Tibial artery (tissue), 4 donors: ENCODE data around the gene TEKT3.

Experiments used
- DNase-seq, 2 donors: peaks; one replicate each; pipeline ENCODE4 v3.0.0-alpha.2; 2019
- H3K27ac ChIP-seq, 2 donors: fragments of 200-600 bp; sonication (generic) in 1 of 2; 1 replicate in 1 of 2; 2 replicates in 1 of 2; pipeline ENCODE4 v1.5.1; 2018 to 2019; ENCODE audit warnings: mild to moderate bottlenecking in 1 of 2
- H3K27me3 ChIP-seq, 2 donors: fragments of 200-600 bp; sonication (generic) in 1 of 2; one replicate each; pipeline versions ENCODE4 v1.5.1 to v1.6.0; 2016 to 2019
- H3K36me3 ChIP-seq, 3 donors: fragments of 200-600 bp; sonication (generic) in 2 of 3; one replicate each; pipeline ENCODE4 v1.5.1; 2016 to 2019; ENCODE audit warnings: mild to moderate bottlenecking in 2 of 3
- H3K4me1 ChIP-seq, 4 donors: fragments of 200-600 bp; sonication (generic) in 2 of 4; 1 replicate in 3 of 4; 2 replicates in 1 of 4; pipeline ENCODE4 v1.5.1; 2016 to 2019
- H3K4me3 ChIP-seq, 2 donors: fragments of 200-600 bp; sonication (generic) in 1 of 2; 1 replicate in 1 of 2; 2 replicates in 1 of 2; pipeline ENCODE4 v1.5.1; 2018 to 2019; ENCODE audit warnings: mild to moderate bottlenecking in 2 of 2
- H3K9me3 ChIP-seq, 3 donors: fragments of 200-600 bp; sonication (generic) in 1 of 3; one replicate each; pipeline ENCODE4 v1.5.1; 2016 to 2019
- intact Hi-C: fragments of 100-400 bp; cut with DNase I; formaldehyde crosslinking; loops from one replicate; pipeline ENCODE4 v1.15.0; 2023; ENCODE audit warnings: low total_unique reads
- TF ChIP-seq, protein P1 (sequence below), 2 experiments: fragments of 200-600 bp in 1 of 2; fragments of 450-650 bp in 1 of 2; IDR thresholded peaks; one replicate each; pipeline ENCODE4 v1.5.1; 2017 to 2019; ENCODE audit warnings: antibody characterized with exemption in 2 of 2, mild to moderate bottlenecking in 1 of 2, moderate library complexity in 1 of 2

Gene TEKT3

GRCh38 chr17:15268461-15268860, 72.9 kb downstream of the TEKT3 start:
- H3K4me3 ChIP-seq = no peak overlapping the region
- H3K36me3 ChIP-seq = no peaks in the 10 kb centered on the region
- TF ChIP-seq, protein P1, sequence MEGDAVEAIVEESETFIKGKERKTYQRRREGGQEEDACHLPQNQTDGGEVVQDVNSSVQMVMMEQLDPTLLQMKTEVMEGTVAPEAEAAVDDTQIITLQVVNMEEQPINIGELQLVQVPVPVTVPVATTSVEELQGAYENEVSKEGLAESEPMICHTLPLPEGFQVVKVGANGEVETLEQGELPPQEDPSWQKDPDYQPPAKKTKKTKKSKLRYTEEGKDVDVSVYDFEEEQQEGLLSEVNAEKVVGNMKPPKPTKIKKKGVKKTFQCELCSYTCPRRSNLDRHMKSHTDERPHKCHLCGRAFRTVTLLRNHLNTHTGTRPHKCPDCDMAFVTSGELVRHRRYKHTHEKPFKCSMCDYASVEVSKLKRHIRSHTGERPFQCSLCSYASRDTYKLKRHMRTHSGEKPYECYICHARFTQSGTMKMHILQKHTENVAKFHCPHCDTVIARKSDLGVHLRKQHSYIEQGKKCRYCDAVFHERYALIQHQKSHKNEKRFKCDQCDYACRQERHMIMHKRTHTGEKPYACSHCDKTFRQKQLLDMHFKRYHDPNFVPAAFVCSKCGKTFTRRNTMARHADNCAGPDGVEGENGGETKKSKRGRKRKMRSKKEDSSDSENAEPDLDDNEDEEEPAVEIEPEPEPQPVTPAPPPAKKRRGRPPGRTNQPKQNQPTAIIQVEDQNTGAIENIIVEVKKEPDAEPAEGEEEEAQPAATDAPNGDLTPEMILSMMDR (IDR thresholded peaks at IDR 0.05) = no peak
- peaks cover 0 to 10% (median 1%) of the 10 kb centered on the region in 4 donors for H3K4me1 ChIP-seq
- H3K9me3 ChIP-seq = no peaks in the 10 kb centered on the region
- DNase-seq = no peak
- no peaks in the 10 kb centered on the region for H3K27me3 ChIP-seq
- H3K27ac ChIP-seq = no peak overlapping the region
- intact Hi-C loops = no loop called here

DNA sequence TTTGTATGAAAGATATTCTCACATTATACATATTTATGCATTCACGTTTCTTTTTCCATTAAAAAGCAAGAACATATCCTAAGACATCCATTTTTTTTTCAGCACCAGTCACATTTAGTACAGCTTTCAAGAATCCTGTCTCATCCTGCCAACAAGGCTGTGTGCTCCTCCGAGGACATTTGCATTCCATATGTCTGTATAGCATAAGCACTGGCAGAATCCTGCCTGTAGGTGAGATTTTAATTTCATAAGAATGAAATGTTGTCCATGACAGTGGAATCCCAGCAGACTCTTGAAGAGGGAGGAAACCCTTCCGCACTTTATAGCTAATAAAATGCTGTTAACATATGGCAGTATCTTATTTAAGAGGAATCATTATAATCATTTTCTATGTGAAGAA, 73.4 kb downstream of the TEKT3 start:
- no peaks in the 10 kb centered on the region for H3K9me3 ChIP-seq
- DNase-seq = no peak
- no peak overlapping the region for H3K4me3 ChIP-seq
- H3K36me3 ChIP-seq = no peaks in the 10 kb centered on the region
- peaks cover 0 to 10% (median 1%) of the 10 kb centered on the region in 4 donors for H3K4me1 ChIP-seq
- H3K27me3 ChIP-seq = no peaks in the 10 kb centered on the region
- intact Hi-C loops = no loop called here
- no peak overlapping the region for H3K27ac ChIP-seq
- TF ChIP-seq, protein P1 (IDR thresholded peaks at IDR 0.05) = no peak

- Histone ChIP-seq H3K36me3 (no peaks in the 10 kb centered on the region), H3K4me3 (no peak overlapping the region), H3K4me1 (peaks cover 0 to 6% (median 1%) of the 10 kb centered on the region in 4 donors), H3K27me3 (no peaks in the 10 kb centered on the region), H3K9me3 (no peaks in the 10 kb centered on the region), H3K27ac (no peak overlapping the region)
- DNase-seq = no peak
- TF ChIP-seq, protein P1 (IDR thresholded peaks at IDR 0.05) = no peak
- intact Hi-C loops = no loop called here
These were observed 74.9 kb downstream of the TEKT3 start for GRCh38 chr17:15266325-15267125.

DNA sequence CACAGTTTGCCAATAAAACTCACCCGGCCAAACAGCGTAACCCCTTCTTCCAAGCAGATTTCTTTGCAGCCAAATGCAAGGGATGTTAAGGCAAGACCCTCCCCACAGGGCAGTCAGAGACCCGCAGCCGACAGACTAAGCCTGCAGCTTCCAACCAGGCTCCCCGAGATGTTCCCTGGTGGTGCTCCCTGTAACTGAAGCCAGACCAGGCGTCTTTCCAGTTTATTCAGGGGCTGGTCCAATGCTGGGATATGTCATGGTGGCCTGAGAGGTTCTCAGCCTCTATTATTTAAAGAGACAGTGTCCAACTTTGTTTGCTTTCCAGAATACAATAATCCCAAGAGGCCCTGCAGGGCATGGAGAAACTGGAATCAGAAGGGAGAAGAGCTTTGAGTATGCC, 76.3 kb downstream of the TEKT3 start, which contains the start of gene PMP22:
TSS of gene PMP22 (minus strand) at position 196 of the 400 bp plus-strand sequence. CDS start 4,599 bp downstream, outside the sequence.
- intact Hi-C loops = no loop called here
- peak in 1 of 2 donors; percentile 72 for DNase-seq
- Histone ChIP-seq H3K36me3 (no peaks in the 10 kb centered on the region), H3K4me3 (peak within 1 kb of the TSS; percentile 74 to 88), H3K4me1 (peaks cover 0 to 10% (median 3%) of the 10 kb centered on the region in 4 donors), H3K27ac (peak within 1 kb of the TSS in 1 of 2 donors; percentile 99), H3K27me3 (no peaks in the 10 kb centered on the region), H3K9me3 (no peaks in the 10 kb centered on the region)
- TF ChIP-seq, protein P1 (IDR thresholded peaks at IDR 0.05) = peak in 1 of 2 experiments; percentile 14

GRCh38 chr17:15264542-15264941, 76.9 kb downstream of the TEKT3 start:
- peak overlapping the region in 1 of 2 donors; percentile 99 for H3K27ac ChIP-seq
- H3K4me1 ChIP-seq = peaks cover 0 to 16% (median 9%) of the 10 kb centered on the region in 4 donors

More at GRCh38 chr17:15264542-15264941, 76.9 kb downstream of the TEKT3 start:
- Histone ChIP-seq H3K27me3 (no peaks in the 10 kb centered on the region), H3K36me3 (peaks cover 0 to under 1% (median under 1%) of the 10 kb centered on the region in 3 donors), H3K9me3 (no peaks in the 10 kb centered on the region), H3K4me3 (peak overlapping the region; percentile 74 to 88)
- DNase-seq = peak in 1 of 2 donors; percentile 54
- TF ChIP-seq, protein P1 (IDR thresholded peaks at IDR 0.05) = no peak
- intact Hi-C loops = loop anchor here (5.0 kb wide), 1 partner anchor 733 kb away; the partner anchor contains the start of genes TTC19 and ZSWIM7
